Loucy (cell line): ENCODE data around the gene TXNRD2.

ENCODE experiments used
- H2AFZ ChIP-seq: fragments of 200-600 bp; sonication (generic); 2 replicates; pipeline ENCODE4 v1.6.0; 2016; ENCODE audit warnings: antibody characterized with exemption, mild to moderate bottlenecking, low read length, moderate library complexity
- H3F3A ChIP-seq: fragments of 200-600 bp; 2 replicates; pipeline ENCODE4 v1.6.0; 2016; ENCODE audit warnings: antibody characterized with exemption, low read depth, mild to moderate bottlenecking
- H3K27me3 ChIP-seq: fragments of 200-600 bp; sonication (generic); 2 replicates; pipeline ENCODE4 v1.6.1; 2014; ENCODE audit warnings: low read length, mild to moderate bottlenecking; ENCODE audit not compliant: insufficient read depth, poor library complexity, severe bottlenecking
- H3K36me3 ChIP-seq: fragments of 200-600 bp; sonication (generic); 2 replicates; pipeline ENCODE4 v1.6.1; 2016; ENCODE audit warnings: low read length; ENCODE audit not compliant: insufficient read depth
- H3K4me1 ChIP-seq: fragments of 200-600 bp; sonication (generic); 2 replicates; pipeline ENCODE4 v1.5.1; 2014; ENCODE audit warnings: low read length, mild to moderate bottlenecking; ENCODE audit not compliant: insufficient read depth, poor library complexity, severe bottlenecking
- H3K4me2 ChIP-seq: fragments of 200-600 bp; sonication (generic); 2 replicates; pipeline ENCODE4 v1.6.0; 2014; ENCODE audit warnings: antibody characterized with exemption, low read length, low read depth, mild to moderate bottlenecking; ENCODE audit not compliant: poor library complexity, severe bottlenecking
- H3K4me3 ChIP-seq: fragments of 200-600 bp; sonication (generic); 2 replicates; pipeline ENCODE4 v1.5.1; 2014; ENCODE audit warnings: low read length, mild to moderate bottlenecking, mixed read lengths; ENCODE audit not compliant: poor library complexity, severe bottlenecking
- H3K79me2 ChIP-seq: fragments of 200-600 bp; sonication (generic); 2 replicates; pipeline ENCODE4 v1.6.1; 2014; ENCODE audit warnings: low read length; ENCODE audit not compliant: insufficient read depth
- H3K9ac ChIP-seq: fragments of 200-600 bp; sonication (generic); 2 replicates; pipeline ENCODE4 v1.6.0; 2014; ENCODE audit warnings: mild to moderate bottlenecking, low read depth, low read length, moderate library complexity; ENCODE audit not compliant: poor library complexity, severe bottlenecking
- H3K9me2 ChIP-seq: fragments of 200-600 bp; sonication (generic); replicated peaks from 2 replicates; pipeline ENCODE4 v1.6.1; 2016; ENCODE audit warnings: low read depth, low read length, mixed read lengths
- H3K9me3 ChIP-seq: fragments of 200-600 bp; sonication (generic); 2 replicates; pipeline ENCODE4 v1.6.1; 2014; ENCODE audit warnings: mild to moderate bottlenecking, antibody characterized with exemption, low read length, low read depth; ENCODE audit not compliant: insufficient read depth
- H4K20me1 ChIP-seq: fragments of 200-600 bp; sonication (generic); 2 replicates; pipeline ENCODE4 v1.6.0; 2014; ENCODE audit warnings: antibody characterized with exemption, low read length, mild to moderate bottlenecking; ENCODE audit not compliant: insufficient read depth, poor library complexity, severe bottlenecking
- EZH2phosphoT487 ChIP-seq: fragments of 200-600 bp; IDR thresholded peaks from 2 replicates; pipeline ENCODE4 v1.6.1; 2018; ENCODE audit warnings: antibody characterized with exemption, mild to moderate bottlenecking, moderate library complexity, borderline replicate concordance
- TF ChIP-seq, protein P1 (sequence below): fragments of 200-600 bp; sonication (generic); conservative IDR thresholded peaks from 2 replicates; pipeline ENCODE4 v1.5.1; 2014; ENCODE audit warnings: mild to moderate bottlenecking, antibody characterized with exemption, low read length

The TXNRD2 gene

GRCh38 chr22:19843857-19844376, 97.7 kb downstream of the TXNRD2 start:
- H3K4me1 ChIP-seq = peaks cover 21% of the 10 kb centered on the region
- H3K9me3 ChIP-seq = no peaks in the 10 kb centered on the region
- no peaks in the 10 kb centered on the region for H3K27me3 ChIP-seq
- H4K20me1 ChIP-seq = no peaks in the 10 kb centered on the region
- H3K9ac ChIP-seq = no peak overlapping the region
- H3K36me3 ChIP-seq = no peaks in the 10 kb centered on the region
- no peaks in the 10 kb centered on the region for H3K9me2 ChIP-seq
- no peak overlapping the region for H3K4me2 ChIP-seq
- TF ChIP-seq, protein P1, sequence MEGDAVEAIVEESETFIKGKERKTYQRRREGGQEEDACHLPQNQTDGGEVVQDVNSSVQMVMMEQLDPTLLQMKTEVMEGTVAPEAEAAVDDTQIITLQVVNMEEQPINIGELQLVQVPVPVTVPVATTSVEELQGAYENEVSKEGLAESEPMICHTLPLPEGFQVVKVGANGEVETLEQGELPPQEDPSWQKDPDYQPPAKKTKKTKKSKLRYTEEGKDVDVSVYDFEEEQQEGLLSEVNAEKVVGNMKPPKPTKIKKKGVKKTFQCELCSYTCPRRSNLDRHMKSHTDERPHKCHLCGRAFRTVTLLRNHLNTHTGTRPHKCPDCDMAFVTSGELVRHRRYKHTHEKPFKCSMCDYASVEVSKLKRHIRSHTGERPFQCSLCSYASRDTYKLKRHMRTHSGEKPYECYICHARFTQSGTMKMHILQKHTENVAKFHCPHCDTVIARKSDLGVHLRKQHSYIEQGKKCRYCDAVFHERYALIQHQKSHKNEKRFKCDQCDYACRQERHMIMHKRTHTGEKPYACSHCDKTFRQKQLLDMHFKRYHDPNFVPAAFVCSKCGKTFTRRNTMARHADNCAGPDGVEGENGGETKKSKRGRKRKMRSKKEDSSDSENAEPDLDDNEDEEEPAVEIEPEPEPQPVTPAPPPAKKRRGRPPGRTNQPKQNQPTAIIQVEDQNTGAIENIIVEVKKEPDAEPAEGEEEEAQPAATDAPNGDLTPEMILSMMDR = no peak
- no peak for TF ChIP-seq EZH2phosphoT487
- H3K4me3 ChIP-seq = no peak overlapping the region
- H2AFZ ChIP-seq = no peak overlapping the region
- H3F3A ChIP-seq = no peaks in the 10 kb centered on the region
- H3K79me2 ChIP-seq = peaks cover 20% of the 10 kb centered on the region; the same call in 1 of the 2 replicates

DNA sequence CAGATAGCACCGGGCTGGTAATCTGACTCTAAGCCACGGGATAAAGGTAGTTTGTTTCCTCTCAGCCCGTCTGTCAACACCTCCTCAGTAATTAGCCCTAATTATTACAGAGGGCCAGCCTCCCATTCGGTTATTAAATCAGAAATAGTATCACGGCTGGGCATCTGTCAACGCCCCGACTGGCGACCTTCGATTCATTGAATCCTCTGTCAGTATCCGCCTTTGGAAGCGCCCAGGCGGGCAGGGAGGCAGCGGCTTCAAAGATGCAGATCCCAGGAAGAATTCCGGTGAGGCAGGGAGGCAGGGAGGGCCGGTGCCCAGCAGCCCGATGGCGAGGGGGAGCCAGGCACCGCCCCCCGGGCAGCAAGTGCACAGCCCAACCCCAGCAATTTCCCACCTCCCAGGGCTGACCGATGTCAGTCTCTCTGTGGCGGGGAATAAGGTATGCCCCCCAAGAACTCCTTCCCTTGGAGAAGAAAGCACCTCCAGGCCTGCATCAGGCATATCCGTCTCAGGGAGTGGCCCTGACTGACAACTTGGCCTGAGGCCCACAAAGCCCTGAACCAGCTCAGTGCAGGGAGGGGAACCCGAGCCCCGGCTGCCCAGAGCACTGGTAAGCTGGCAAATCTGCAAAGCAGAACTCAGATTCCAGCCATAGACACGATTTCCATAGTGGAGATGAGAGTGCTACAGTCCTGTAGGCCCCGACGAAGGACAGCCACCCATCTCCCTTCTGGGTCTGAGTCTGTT, 98.3 kb downstream of the TXNRD2 start:
- peaks cover 15% of the 10 kb centered on the region; the same call in 1 of the 2 replicates for H3K79me2 ChIP-seq
- H3K4me1 ChIP-seq = peaks cover 21% of the 10 kb centered on the region
- no peak overlapping the region for H3K4me3 ChIP-seq
- H4K20me1 ChIP-seq = no peaks in the 10 kb centered on the region
- no peaks in the 10 kb centered on the region for H3F3A ChIP-seq
- no peaks in the 10 kb centered on the region for H3K36me3 ChIP-seq
- no peaks in the 10 kb centered on the region for H3K27me3 ChIP-seq
- no peaks in the 10 kb centered on the region for H3K9me3 ChIP-seq
- H3K9ac ChIP-seq = no peak overlapping the region
- no peak overlapping the region for H2AFZ ChIP-seq
- no peak overlapping the region for H3K4me2 ChIP-seq
- no peak for TF ChIP-seq EZH2phosphoT487
- TF ChIP-seq, protein P1 = no peak
- H3K9me2 ChIP-seq = no peaks in the 10 kb centered on the region

DNA sequence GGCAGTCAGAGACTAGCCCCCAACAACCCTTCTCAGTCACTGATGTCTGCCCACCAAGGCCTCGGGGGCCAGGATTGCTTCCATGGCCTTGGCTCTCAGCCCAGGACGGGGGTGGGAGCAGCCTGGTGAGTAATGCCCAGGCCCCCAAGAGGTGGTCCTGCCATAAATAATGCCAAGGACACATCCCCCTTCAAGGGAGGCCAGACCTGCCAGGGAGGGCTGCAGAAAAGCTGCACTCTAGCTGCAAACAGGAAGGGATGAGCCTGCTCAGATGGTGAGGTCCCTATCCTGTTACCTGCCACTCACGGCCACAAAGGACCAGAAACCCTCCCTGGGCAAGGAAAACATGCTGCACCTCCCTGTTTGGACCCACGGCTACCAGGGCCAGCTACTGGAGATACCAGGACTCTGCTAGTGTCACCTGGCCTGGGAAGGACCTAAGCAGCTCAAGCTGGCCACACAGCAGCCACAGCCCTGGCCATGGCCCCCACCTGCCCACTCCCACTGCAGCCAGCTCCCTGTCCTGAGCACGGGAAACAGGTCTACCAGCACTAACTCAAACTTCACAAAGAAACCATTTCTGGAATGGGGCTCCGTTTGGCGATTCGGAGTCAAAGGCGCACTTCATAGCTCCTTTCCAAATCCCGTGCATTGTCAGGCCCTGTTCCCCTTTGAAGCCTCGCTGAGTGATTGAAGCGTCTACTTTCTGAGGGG, 99.1 kb downstream of the TXNRD2 start:
- Histone ChIP-seq H3K9me3 (no peaks in the 10 kb centered on the region), H3K9ac (no peak overlapping the region), H3K4me2 (no peak overlapping the region), H3K27me3 (no peaks in the 10 kb centered on the region), H2AFZ (no peak overlapping the region), H3K4me1 (peaks cover 21% of the 10 kb centered on the region), H3K9me2 (no peaks in the 10 kb centered on the region), H3K36me3 (no peaks in the 10 kb centered on the region), H3F3A (no peaks in the 10 kb centered on the region), H3K4me3 (no peak overlapping the region), H4K20me1 (no peaks in the 10 kb centered on the region), H3K79me2 (peaks cover 10% of the 10 kb centered on the region; the same call in 1 of the 2 replicates)
- TF ChIP-seq, protein P1 = no peak
- no peak for TF ChIP-seq EZH2phosphoT487
